ENCODE measurements around the gene RNF224.

RNF224 gene

DNA sequence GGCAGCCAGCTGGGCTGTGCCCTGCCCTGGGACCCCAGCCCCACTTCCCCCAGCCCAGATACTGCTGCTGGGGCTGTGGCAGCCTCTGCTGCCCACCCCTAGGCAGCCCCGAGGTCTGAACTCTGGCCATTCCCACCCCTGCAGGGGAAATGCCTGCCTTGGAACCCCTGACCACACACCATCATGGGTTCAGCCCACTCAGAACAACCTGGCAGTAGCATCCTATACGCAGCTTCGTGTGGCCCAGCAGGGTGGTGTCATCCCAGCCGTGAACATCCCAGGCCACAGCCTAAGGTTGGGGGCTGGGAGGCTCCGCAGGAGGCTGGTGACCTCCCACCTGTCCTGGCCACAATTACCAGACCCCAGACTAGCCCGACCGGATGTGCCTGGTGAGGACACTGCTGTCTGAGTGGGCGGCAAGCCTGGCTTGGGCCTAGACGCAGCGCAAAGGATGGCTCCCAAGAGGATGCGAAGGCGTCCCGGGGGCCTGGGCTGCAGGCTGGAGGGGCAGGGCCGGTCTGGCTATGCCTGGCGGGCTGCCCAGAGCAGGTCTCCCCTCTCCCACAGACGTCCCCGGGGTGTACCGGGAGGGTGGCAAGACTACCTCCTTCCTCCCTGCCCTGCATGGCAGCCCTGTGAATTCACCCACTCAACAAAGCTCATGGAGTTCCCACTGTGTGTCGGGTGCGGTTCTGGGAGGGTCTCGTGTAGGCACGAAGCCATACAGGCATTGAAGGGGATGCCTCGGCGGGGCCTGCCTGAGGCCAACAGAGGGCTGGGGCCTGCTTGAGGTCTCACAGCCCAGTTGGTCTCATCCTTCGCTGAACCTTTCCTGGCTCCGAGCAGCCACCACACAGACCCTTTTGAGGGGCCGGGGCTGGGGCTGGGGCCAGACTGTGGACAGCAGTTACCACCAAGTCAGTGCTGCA is 1.9 kb downstream of the RNF224 start:
- DNase-seq (ENCODE audit: low read depth): no peak
- no peak overlapping the region for H3K4me3 ChIP-seq (ENCODE audit: low read depth, low read length)
- TF ChIP-seq, protein P1, sequence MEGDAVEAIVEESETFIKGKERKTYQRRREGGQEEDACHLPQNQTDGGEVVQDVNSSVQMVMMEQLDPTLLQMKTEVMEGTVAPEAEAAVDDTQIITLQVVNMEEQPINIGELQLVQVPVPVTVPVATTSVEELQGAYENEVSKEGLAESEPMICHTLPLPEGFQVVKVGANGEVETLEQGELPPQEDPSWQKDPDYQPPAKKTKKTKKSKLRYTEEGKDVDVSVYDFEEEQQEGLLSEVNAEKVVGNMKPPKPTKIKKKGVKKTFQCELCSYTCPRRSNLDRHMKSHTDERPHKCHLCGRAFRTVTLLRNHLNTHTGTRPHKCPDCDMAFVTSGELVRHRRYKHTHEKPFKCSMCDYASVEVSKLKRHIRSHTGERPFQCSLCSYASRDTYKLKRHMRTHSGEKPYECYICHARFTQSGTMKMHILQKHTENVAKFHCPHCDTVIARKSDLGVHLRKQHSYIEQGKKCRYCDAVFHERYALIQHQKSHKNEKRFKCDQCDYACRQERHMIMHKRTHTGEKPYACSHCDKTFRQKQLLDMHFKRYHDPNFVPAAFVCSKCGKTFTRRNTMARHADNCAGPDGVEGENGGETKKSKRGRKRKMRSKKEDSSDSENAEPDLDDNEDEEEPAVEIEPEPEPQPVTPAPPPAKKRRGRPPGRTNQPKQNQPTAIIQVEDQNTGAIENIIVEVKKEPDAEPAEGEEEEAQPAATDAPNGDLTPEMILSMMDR (conservative IDR thresholded peaks at IDR 0.05; ENCODE audit: low read depth, low read length): no peak

DNA sequence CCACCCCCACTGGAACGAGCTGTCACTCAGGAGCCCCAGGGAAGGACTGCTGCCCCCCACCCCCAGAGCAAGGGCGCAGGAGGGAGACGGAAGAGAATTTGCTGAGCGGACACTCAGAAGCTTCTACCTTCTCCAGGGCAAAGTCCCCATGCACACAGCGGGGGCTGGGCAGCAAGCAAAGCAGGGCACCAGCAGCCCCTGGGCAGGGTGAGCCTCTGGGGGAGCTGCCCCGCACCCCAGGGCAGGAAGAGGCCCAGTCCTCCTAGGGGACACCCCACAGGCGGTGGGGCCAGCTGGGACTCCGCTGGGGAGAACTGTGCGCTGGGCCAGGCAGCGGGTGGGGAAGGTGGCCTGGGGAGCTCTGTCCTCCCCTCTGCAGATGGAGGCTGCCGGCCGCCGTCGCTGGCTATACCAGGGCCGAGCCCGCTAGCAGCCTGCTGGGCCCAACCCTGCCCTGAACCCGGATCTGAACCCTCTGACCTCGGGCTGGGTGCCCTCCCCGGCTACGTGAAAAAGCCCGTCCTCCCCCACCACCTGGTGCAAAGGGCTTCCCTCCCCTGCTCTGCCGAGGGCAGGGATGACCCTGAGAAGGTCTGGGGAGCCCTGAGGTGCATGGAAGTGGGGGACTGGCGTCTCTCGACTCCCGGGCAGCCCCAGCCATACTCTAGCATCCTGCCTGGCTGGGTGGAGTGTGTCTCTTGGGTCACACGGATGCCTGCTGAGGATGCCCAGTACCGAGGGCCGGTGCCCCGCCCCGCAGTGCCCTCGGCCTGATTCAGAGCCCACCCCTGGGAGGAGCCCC is 2.8 kb downstream of the RNF224 start:
- no peak overlapping the region for H3K4me3 ChIP-seq (ENCODE audit: low read depth, low read length)
- no peak for DNase-seq (ENCODE audit: low read depth)
- TF ChIP-seq, protein P1 (conservative IDR thresholded peaks at IDR 0.05; ENCODE audit: low read depth, low read length): no peak

DNA sequence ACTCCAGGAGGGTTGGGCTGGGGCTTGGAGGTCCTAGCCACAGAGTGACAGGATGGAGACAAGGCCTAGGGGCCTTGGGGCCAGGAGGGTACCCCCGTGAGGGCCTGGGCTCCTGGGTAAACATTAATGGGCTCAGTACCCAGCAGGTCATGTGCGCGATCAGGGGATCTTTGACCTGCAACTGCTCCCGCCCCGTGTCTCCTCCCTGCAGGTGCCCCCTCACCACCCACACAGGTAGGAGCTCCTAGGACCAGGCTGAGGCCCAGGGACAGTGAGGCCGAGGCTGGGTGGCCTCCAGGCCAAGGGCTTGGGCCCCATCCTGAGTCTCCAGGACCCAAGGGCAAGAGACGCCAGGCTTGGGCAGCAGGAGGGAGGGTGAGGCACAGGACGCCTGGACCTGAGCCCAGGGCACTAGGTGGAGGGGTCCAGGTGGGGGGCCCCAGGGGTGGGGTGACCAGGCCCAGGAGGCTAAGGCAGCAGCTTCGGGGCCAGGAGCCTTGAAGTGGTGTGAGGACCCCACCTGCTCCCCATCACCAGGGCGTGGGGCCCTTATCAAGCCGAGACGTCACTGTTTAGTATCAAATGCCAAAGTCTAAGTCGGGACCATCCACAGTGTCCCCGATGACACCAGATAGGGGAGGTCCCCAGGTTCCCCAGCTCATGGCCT is 3.5 kb downstream of the RNF224 start, which contains the start of gene SLC34A3:
Gene SLC34A3, plus strand, starts transcription at position 197 of the 667 bp plus-strand sequence. CDS start 802 bp downstream, outside the sequence.
- DNase-seq (ENCODE audit: low read depth): no peak
- H3K4me3 ChIP-seq (ENCODE audit: low read depth, low read length): no peak within 1 kb of the TSS
- TF ChIP-seq, protein P1 (conservative IDR thresholded peaks at IDR 0.05; ENCODE audit: low read depth, low read length): no peak

DNA sequence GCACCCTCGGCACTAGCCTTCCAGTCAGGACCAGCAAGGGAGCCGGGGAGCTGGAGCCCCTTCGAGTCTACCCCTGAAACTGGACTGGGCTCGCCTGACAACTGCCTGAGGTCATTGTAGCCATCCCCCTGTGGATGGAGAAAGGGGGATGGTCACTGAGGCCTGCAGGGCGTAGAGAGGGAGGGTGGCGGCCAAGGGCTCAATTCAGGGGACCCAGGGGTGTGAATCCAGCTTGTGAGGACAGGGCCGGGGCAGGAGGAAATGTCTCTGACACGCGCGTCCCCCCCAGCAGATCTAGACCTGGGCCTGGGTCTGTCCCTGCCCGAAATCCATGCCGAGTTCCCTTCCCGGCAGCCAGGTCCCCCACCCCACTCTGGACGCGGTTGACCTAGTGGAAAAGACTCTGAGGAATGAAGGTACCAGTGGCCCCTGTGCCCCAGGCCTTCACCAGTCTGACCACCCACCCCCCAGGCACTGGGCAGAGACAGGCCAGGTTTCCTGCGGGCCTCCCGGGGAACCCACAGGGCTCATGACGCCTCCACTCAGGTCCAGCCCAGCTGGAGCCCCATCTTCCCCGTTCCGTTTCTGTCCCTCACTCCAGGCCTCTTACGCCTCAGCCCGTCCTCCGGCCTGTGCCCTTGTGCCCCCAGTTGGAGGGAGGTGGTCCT is 4.2 kb downstream of the RNF224 start:
- TF ChIP-seq, protein P1 (conservative IDR thresholded peaks at IDR 0.05; ENCODE audit: low read depth, low read length): no peak
- no peak for DNase-seq (ENCODE audit: low read depth)

DNA sequence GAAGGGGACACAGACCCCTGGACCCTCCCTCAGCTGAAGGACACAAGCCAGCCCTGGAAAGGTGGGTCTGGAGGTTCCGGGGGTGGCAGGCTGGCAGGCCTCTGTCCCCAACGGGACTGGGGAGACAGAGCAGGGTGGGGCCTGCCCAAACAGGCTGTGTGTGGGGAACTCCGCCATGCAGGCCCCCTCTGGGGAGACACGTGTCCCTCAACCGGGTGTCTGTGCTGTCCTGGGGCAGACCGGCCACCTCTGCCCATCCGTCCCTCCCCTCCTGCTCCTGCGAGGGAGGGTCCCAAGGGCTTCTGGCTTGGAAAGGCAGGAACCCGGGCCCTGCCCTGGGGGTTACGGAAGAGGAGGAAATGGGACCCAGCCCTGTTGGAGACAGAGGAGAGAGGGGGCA is 4.8 kb downstream of the RNF224 start:
- no peak overlapping the region for H3K4me3 ChIP-seq (ENCODE audit: low read depth, low read length)
- no peak for DNase-seq (ENCODE audit: low read depth)
- TF ChIP-seq, protein P1 (conservative IDR thresholded peaks at IDR 0.05; ENCODE audit: low read depth, low read length): no peak

More for the DNA sequence above, 4.2 kb downstream of the RNF224 start:
- H3K4me3 ChIP-seq (ENCODE audit: low read depth, low read length): no peak overlapping the region

DNA sequence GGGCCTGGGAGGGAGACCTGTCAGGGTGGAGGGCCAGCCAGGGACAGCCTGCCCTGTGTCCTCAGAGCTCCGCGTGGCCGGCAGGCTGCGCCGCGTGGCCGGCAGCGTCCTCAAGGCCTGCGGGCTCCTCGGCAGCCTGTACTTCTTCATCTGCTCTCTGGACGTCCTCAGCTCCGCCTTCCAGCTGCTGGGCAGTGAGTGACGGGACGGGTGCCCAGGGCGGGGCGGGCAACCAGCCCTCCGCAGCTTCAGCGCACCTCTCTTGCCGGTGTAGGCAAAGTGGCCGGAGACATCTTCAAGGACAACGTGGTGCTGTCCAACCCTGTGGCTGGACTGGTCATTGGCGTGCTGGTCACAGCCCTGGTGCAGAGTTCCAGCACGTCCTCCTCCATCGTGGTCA is 5.2 kb downstream of the RNF224 start:
- TF ChIP-seq, protein P1 (conservative IDR thresholded peaks at IDR 0.05; ENCODE audit: low read depth, low read length): no peak
- H3K4me3 ChIP-seq (ENCODE audit: low read depth, low read length): no peak overlapping the region
- no peak for DNase-seq (ENCODE audit: low read depth)
